ENCODE results near the gene SLC16A2.

GRCh38 chrX:74535408-74536151, 114.3 kb downstream of the SLC16A2 start:
- TF ChIP-seq CTCF (IDR thresholded peaks at IDR 0.05; ENCODE audit: borderline replicate concordance, extremely low read depth, low read length, poor library complexity, severe bottlenecking) (no peak), EZH2 (IDR thresholded peaks at IDR 0.05; ENCODE audit: borderline replicate concordance, low read depth, low read length, severe bottlenecking) (no peak)

All from DND-41 (cell line).